NCI-H1417 treated with DMSO at 0.1 percent for 48 hours (cell line): ENCODE results near the gene KRT1.
A peak's percentile ranks its signal among the peaks of the same experiment; 100 is the strongest.

Source experiments
- DNase-seq: peaks from one replicate; lab custom pipeline; 2025; lab: John Stamatoyannopoulos, UW

Gene KRT1

DNA sequence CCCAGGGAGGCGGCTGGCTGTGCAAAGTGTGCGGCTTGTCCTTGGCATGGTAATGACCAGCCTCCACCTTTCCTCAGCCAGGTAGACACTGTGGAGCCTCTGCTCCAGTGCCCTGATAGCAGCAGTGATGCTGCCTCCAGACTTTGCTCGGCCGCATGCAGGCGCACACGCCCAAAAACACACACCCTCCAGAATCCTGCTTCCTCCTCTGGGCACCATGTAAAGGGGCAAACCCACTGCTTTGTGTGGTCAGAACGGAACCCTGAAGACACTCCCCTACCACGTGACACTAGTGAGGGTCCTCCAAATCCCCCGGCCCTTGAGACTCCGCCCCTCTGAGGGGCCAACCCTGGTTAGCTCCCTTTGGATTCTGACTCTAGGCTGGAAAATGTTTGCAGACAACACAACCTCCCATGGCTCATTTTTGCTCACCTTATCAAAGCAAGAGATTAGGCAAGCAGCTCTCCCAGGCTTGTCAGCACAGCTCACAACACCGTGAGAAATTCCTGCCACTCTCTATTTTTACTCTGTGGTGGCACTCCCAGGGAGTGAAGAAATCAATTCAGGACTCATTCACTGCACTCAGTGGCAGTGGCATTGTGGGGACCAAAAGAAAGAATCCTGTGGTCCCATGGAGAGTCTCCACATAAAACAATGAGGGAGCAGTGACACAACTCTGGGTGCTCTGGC lies 18.6 kb upstream of the KRT1 start:
- DNase-seq, result no peak

- DNase-seq, result no peak
Observed at GRCh38 chr12:52697058-52697582, 16.9 kb upstream of the KRT1 start.

- DNase-seq, result no peak
Observed at GRCh38 chr12:52696588-52696987, 16.4 kb upstream of the KRT1 start.

- no peak for DNase-seq
Observed at GRCh38 chr12:52695039-52695438, 14.8 kb upstream of the KRT1 start.

GRCh38 chr12:52694151-52694550 lies 13.9 kb upstream of the KRT1 start:
- no peak for DNase-seq

DNA sequence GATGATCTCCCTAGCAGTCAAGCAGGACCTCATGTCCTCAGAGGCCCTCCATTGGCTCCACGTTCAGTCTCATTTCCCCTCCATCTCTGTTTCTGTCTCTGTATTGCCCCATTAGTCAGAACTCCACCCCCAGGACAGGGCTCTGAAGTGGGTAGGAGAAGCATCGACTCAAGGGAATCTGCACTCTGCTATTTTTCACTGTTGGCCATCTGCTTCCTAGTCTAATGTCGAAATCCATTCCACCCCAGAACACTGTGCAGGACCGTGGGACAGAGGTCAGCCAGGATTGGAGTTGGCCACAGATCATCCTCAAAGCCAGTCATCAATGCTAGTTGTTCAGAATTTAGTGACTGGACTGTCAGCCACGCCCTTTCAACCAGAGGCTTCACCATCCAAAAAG lies 13.1 kb upstream of the KRT1 start:
- DNase-seq, result no peak

DNA sequence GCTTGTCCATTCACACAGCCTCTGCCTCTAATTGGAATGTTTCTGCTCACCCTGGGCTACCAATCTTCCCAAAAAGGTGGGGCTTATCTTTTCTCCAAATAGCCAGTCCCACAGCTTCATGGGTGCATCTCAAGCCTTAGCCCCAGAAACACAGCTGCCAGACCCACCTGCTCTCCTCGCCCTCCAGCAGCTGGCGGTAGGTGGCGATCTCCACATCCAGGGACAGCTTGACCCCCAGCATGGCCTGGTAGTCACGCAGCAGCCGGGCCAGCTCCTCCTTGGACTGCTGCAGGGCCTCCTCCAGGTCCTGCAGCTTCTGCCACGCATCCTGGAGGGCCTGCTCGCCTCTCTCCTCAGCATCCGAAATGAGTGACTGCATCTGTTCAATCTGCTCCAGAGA lies 12.0 kb upstream of the KRT1 start:
- DNase-seq, result no peak

DNA sequence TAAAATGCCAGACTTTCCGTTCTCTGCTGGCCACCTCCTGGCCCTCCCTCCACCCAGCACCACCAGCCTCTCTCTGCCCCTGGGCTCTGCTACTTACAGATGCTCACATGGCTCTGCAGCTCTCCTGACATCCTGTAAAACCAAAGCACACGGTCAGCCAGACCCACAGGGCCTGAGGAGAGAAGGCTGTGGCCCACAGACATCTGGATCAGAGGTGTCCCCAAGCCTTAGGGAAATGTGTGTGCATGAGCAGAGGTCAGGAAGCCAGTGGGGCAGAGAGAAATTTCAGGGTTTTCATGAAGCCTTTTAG lies 11.6 kb upstream of the KRT1 start:
- no peak for DNase-seq

- DNase-seq, result peak; percentile 60
Observed at GRCh38 chr12:52691076-52691840, 11.1 kb upstream of the KRT1 start.

- DNase-seq, result no peak
Observed at GRCh38 chr12:52690351-52691075, 10.3 kb upstream of the KRT1 start.

DNA sequence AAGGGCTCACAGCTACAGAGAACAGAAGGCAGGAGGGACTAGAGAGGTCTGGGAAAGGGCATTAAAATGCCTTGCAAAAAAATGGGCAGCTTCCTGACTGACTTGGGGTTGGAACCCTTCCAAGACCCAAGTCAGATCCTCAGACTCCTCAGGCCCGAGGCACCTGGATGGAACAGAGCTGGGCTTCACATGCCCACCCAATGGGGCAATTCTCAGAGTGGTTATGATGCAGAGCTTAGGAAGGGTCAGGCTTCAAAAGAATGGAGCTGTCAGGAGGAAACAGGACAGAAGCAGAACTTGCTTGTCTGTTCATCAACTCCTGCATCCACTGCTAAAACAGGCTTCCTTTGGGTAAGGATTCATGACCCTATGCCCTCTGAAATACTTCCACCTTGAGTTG lies 9.7 kb upstream of the KRT1 start:
- no peak for DNase-seq

DNA sequence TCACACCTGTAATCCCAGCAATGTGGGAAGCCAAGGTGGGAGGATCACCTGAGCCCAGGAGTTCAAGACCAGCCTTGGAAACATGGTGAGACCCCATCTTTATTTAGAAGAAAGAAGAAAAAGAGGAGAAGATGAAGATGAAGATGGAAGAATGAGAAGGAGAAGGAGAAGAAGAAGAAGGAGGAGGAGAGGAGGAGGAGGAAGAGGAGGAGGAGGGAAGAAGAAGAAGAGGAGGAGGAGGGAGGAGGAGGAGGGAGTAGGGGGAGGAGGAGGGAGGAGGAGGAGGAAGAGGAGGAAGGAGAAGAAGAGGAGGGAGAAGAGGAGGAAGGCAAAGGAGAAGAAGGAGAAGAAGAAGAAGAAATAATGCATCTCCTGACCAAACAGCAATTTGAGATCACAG lies 9.0 kb upstream of the KRT1 start:
- no peak for DNase-seq

DNA sequence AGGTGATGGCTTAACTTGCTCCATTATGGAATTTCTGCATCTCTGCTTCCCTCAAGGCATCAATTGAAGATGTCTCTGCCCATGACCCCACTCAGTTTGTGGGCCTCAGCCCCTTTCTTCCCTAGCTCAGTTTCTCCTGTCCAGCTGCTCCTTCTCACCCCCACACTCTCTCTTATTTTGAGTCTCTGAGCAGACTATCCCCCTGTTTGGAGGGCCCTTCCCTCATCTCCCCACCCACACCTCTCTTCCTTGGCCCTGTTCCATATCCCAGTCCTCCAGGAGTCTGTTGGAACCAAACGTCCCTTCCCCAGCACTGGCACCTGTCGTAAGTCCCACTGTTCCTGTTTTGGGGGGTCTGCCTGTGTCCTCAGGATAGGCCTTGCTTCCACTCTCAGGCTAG lies 8.3 kb upstream of the KRT1 start:
- DNase-seq, result no peak

DNA sequence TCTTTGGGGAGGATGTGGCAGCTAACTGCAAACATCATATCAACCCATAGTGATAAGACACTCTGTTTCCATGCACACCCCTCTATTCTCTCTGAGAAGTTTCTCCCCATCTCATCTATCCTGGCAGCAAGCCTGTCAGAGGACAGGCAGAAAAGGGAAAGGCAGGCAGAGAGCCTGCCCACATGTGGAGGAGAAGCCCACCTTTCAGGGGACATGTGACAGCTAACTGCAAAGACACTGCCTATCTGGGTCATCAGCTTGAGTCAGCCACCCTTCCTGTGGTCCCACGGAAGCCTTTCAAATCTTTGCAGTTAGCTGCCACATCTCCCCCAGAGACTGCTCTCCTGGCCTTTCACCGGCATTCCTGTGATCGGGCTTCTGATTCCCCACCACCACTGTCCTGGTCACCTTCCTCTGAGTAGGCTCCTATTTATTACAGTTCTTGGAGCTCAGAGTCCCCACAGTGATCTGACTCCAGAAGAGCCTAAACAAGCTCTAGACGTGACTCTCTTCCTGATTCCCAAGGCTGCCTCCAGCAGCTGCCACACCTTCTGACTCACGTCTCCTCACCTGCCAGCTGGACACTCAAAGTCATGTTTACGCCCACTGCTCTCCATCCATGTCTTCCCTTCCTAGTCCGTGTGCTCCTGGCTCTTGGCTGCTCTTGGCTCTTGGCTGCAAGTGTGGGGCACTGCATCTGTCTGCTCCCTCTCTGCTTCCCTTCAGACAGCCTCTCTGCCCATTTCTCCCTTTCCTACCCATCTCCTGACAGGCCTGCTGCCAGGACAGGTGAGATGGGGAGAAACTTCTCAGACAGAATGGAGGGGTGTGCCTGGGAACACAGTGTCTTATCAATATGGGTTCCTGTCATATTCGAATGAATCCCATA lies 7.5 kb upstream of the KRT1 start:
- DNase-seq, result no peak

GRCh38 chr12:52686756-52687487 lies 6.7 kb upstream of the KRT1 start:
- DNase-seq, result no peak

- no peak for DNase-seq
Observed at GRCh38 chr12:52686063-52686462, 5.9 kb upstream of the KRT1 start.

DNA sequence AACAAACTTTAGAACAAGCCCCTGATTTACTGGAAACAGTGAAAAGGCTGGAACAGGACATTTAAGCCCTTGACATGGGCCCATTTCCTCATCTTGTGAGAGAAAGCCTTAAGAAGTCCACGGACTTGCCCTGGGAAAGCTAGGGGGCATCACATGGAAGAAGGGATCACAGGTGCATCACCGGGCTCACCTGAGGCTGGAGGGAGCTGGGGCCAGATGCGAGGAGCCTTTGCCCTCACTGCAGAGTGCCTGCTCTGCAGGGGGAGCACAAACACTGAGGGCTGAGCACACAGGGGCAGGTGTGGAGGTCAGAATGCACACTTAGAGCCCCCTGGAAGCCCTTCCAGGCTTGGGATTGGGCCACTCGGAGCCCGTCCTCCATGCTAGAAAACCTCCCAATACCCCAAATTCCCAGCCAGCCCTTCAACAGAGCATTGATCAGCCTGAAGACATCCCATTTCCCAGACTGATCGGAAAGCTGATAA lies 5.2 kb upstream of the KRT1 start:
- no peak for DNase-seq

DNA sequence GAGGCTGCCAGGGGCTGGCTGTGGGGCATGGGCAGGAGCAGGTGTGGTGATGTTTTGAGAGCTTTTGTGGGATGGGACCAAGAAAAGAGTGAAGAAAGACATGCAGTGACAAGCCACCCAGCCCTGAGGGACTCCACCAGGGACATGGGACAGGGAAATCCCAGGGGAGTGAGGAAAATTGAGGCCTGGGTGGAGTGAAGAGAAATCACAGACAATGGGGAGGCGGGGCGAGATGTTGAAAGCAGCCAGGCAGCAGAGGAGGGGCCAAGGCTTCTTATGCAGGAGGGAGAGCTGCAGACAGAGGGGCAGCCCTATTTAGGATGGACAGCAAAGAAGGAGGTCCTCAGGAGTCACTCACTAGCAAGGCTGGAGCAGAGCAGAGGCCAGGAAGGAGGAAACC lies 4.2 kb upstream of the KRT1 start:
- DNase-seq, result no peak

DNA sequence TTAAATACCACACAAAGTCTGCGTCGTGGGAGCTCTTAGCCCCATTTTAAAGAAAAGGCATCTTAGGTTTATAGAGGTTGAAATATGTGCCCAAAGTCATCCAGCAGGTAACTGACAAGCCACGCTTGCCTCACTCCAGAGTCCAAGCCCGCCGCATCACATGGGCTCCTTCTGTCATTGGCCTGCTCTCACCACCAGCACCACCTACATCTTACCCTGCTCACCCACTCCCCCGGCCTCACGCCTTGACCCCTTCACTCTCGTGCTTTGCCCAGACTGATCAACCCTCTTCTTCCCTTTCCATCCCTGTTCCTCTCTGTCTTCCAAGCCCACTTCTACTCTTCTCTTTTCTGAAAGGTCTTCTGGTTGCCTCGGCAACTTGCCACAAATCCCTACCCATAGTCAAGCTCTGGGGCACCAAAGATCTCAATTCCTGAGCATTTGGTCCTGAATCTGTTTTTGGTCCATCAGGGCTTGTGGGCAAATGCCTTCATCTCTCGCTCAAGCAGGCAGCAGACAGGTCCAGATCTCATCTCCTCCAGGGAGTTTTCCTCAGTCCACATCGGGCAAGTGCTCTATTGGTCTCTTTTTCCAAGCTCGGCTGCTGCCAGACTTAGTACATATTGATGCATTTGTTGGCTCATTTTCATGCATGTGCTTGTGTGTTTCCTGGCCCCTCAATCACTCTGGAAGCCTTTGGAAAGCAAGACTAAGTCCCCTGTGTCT lies 3.5 kb upstream of the KRT1 start:
- DNase-seq, result no peak

GRCh38 chr12:52682938-52683574 lies 2.8 kb upstream of the KRT1 start:
- DNase-seq, result no peak
